Stimulated activated CD4-positive, alpha-beta T cell treated with anti-CD3 and anti-CD28 coated beads, Interleukin-15, amount 100 ng/mL, for 48 hours (primary cell): ENCODE measurements around the gene AATK.
"Not testable (repeated sequence)": the region's sequence is repeated elsewhere in the genome, so short reads cannot be mapped to it uniquely, and the experiment has no call there.

Source experiments
- DNase-seq, 2 donors: peaks; one replicate each; pipeline ENCODE4 v3.0.0-alpha.2; 2020; ENCODE audit warnings: low read depth in 2 of 2

AATK gene

DNA sequence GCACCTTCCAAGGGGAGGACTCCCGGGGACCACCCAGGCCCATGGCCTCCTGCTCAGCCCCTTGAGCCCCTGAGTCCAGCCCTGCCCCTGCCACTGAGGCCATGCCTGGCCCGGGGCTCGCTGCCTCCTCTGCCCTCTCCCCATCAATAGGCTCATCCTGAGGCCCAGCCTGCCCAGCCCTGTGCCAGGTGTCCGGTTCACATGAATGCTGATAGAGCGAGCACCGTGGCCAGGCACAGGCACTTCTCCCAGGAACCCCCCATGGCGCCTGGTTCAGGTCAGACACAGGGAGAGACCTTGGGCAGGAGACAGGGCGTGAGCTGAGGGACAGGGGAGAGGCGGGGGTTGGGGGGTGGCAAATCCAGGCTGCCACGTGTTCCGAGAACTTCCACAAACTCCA lies 3.5 kb downstream of the AATK start:
- no peak for DNase-seq

DNA sequence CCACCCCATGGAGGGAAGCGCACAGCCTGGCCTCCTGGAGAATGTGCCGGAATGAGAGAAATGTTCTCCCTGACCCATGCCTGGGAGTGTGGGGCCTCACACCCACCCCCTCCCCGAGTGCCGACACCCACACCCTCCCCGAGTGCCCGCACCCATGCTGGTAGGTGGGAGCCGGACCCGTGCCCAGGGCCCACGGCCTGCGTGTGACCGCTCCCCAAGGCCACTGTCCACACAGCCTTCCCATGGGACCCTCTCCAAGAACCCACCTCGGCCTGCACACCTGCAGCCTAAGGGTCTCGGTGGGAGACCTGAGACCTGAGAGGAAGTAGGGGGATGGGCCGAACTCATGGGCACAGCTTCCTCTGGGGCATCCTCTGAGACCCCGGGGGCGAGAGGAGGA lies 4.0 kb downstream of the AATK start:
- DNase-seq: no peak

DNA sequence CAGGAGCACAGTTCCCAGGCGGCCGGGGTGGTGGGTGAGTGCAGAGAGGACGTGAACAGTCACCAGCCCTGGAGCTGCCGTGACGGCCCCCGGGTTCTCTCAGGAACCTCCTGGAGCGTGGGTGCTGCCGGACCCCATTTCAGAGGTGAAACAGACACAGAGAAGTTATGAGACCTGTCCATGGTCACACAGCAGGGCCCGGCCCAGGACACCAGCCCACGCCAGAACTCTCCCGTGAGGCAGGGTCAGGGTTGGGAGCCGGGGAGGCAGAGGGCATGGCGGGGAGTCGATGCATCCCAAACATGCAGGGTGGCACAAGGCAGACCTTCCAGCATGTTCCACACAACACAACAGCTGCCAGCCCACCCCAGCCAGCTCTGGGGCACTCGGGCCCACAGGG lies 4.5 kb downstream of the AATK start:
- DNase-seq: no peak

DNA sequence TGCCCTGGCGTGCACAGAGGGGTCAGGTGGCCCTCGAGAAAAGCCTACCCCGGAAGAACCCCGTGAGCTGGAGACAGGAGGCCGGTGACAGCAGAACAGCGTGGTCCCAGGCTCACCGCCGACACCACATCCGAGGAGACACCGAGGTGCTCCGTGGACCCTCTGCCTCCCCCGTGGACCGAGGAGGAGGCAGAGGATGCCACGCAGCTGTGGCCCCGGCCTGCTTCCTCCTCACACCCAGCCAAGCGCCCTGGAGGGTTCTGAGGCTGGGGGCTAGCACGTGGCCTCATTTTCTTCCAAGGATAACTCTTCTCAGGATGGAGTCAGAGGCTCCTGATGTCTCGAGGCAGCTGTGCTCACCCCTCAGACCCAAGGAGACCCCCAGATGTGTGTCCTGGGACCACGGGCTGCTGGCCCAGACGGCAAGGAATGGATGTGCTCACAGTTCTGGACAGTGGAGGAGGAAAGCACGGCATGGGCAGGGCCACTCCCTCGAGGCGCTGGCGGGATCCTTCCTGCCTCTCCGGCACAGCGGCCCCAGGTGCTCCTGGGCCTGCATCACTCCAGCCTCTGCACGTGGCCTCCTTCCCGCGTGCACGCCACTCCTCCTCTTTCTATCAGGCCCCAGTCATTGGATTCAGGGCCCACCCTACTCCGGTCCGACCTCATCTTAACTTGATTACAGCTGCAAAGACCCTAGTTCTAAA lies 5.1 kb downstream of the AATK start:
- DNase-seq: no peak

DNA sequence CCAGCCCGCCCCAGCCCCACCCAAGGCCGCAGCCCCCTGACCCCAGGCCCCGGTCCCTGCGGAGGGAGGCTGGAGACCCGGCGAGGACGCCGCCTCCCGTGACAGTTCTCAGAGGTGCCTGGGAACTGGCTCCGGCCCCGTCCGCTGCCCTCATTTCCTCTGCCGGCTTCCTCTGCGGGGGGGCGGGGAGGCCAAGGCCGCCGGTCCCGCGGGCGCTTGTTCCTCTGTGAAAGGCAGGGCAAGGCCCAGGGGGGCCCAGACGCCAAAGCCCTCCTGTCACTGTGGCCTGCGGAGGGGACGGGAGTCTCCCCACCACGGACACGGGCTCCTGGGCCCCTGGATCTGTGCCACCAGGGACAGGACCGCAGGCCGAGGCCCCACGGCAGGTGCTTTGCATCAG lies 5.7 kb downstream of the AATK start:
- no peak for DNase-seq

DNA sequence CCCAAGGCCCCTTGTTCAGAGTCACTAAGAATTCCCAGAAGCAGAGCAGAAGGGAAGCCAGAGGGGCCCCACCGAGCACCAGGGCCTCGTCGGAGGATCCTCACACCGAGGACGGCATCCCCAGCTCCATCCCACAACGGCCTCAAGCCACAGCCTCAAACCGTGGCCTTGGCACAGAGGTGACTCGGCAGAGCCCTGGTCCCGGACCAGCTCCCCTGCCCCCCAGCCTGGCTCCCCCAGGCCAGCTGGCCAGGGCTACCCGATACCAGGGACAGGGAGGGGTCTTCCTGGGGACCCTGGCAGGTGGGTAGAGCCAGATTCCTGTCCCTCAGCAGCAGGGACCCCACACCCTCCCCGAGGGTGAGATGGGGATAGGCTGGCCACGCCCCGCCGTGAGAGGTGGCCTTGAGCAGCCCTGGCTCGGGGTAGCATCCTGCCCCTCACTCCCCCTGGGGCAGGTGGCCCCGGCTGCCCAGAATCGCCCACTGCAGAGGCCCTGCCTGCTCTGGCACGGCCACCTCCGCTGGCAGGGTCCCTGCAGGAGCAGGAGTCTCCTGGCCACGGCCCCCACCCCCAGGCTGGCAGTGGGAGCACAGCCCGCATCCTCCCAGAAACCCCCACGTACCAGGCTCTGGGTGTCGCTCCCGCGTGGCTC lies 6.3 kb downstream of the AATK start:
- DNase-seq: no peak

DNA sequence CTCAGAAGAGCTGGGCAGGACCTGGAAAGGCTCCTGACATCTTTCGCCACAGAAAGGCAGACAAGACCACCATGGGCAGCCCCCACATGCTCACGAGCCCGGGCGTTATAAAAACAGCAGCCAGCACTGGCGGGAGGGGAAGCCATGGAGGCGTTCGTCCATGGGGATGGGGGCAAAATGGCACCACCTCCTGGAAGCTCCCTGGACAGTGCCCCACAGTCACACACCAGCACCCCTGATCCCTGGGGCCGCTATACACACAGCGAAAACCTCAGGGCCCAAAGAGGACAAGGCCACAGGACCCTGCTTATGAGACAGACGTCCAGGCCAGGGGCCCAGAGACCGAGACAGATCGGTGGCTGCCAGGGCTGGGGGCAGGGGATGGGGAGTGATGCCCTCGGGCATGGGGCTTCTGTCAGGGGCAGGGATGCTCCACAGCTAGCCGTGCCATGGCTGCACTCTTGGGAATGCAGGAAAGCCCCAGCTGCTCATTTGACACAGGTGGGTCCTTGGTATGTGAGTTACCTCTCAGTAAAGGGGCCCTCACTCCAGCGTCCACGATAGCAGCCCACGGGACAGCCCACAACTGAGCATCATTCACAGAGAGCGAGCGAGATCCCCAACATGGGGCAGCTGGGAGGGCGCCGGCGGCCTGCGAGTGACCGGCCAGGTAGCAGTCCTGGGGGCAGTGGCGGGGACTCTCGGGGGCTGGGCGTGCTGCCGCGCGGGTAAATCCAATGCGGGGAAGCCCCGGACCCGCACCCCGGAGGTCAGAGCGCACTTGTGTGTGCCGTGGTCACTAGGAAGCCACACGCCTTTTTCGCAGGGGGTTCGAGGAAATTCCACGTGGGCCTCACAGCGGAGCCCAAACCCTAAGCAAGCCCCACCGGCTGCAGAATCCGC lies 7.1 kb downstream of the AATK start:
- no peak for DNase-seq

DNA sequence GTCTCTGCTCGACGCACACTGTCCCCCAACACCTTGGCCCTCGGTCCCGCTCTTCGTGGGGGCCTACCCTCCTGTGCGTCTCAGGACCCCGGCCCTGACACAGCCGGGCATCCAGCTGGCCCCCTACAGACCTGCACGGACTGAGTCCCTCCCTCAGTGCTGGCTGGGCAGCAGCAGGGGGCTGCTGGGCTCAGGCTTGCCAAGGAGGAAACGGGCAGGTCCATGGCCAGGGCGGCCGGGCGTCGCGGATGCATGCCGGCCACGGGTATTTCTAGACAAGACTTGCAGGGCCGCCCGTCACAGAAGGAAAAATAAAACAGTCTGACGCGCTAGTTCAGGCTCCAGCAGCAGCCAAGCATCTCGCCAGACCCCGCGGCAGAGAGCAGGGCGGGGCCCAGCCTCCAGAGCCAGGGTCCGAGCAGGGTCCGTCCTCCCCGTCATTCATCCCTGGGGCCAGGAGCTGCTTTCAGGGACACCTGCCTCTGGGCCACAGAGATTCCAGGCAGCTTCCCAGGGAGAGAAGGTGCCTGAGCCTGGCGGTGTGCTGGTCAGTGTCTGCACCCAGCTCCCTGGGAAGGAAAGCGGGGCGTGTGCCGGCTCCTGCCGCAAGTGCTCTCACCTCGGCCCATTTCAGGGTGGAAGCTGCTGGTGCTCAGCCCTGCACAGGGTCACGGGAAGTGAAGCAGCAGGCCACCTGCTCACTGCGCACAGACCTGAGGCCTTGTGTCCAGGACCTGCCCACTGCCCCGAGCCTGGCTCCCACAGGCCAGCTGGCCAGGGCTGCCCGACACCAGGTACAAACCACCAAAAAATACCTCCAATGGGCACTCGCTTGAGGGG lies 8.0 kb downstream of the AATK start:
- DNase-seq: no peak

DNA sequence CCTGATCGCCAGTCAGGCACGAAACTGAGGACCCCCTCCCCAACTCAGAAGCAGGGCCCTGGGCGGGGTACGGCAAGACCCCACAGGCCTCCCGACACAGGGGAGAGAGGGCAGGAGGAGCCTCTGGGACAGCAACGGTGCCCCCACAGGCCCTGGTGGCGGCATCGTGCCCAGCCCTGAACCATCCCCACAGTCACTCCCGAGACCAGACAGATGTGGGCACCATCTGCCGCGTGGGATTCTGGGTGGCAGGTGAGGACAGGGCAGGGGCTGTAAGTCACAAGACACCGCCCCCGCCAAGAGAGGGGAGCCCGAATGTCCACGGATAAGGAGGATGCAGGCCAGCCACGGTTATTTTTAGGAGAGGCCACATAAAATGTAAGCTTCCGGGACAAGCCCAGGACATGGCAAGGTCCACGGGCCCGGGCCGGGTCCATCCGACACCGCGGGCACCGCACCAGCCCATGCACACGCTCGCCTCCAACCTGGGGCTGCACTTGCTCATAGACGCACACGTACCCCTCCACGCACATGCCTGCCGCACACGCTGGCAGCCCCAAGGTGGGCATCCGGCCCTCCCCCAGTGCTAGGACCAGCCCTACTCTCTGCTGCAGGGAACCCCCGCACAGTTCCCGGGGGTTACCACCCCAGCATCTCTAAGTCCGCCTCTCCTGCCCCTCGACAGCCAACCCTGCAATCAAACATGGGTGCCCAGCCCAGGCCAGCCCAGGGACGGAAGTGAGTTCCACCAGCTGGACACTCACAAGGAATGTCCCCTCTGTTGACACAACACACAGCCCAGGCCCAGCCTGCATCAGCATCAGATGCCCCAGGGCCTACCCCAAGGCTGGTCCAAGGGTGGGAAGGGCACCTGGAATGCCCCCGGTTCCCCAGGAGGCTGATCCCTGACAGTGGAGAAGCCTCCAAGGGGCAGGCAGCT lies 8.9 kb downstream of the AATK start:
- no peak for DNase-seq

DNA sequence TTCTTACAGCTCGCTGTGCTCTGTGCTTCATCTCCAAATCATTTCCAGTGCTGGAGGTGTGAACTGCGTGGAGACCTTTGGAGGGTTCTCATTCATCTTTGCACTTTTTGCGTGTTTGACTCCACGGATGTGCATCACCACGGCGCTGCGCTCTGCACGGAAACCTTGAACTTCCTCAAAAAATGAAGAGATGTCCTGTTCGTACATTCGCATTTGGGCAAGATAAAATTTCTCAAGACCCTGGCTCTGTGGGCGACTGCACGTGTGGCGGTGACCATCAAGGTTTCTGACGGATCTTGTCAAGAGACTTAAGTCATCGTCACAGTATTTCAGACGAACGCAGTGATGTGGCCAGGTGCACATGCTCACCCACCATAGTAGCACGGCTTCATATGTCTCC lies 11.1 kb downstream of the AATK start:
- no peak for DNase-seq

DNA sequence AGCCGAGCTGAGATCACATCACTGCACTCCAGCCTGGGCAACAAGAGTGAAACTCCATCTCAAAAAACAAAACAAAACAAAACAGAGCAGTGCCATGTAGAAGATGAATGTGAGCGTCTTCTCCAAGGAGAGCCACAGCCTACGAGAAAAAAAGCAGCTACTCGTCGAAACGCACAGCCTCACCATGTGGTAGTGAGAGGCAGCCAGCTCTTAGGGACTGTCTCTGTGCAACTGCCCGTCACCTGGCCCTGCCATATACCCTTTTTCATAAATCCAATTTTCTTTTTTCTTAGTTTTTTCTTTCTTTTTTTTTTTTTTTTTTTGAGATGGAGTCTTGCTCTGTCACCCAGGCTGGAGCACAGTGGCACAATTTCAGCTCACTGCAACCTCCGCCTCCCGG lies 12.0 kb downstream of the AATK start:
- DNase-seq: not testable (repeated sequence)

DNA sequence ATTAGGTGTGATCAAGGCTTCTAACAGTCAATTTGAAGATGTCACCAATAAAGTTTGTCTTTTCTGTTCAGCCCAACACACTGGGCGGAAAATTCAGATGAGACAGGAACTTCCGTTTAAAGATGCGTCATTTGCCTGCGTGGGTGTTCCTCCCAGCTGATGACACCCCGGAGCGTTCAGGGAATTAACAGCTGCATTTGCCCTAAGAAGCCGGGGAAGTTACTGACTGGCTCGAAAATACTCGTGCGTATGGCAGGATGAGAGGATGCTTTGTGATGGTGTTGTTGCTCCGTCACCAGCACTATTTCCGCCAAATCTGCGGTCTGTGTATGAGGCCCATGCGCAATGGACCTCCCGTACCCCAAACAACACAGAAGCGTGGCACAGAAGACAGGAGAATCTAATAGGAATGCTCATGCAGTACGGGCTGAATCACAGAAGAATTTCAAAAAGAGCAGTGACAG lies 12.6 kb downstream of the AATK start:
- no peak for DNase-seq

DNA sequence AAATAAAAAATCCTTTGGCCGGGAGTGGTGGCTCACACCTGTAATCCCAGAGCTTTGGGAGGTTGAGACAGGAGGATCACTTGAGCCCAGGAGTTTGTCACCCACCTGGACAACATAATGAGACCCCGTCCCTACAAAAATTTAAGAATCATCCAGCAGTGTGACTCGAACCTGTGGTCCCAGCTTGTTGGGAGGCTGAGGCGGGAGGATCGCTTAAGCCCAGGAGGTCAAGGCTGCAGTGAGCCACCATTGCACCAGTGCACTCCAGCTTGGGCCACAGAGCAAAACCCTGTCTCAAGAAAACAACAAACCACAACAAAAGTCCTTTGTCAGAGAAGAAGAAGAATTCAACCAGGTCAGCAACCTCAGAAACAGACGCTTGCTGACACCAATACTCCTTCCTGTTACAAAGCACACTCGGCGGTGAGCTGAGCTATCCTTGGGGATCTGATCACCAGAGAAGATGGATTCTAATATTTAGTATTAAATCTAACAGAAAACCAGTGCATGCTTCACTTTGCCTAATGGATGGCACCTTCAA lies 13.7 kb downstream of the AATK start:
- DNase-seq: no peak

DNA sequence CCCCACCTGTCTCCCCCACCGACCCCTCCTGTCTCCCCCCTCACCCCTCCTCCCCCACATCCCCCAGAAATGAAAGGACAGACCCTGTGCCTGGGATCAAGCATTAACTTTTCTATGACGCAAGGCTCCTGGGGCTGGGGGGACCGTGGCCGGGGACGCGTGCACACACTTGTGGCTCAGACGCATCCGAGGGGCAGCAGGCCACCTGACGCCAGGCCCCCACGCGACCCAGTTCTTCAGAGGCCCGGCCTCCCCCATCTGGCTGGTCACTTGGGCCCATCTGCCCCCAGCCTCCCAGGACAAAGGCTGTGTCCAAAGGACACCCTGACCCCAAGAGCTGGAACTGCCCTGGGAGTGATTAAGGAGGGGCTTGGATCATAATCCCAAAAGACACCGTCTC lies 14.7 kb downstream of the AATK start:
- no peak for DNase-seq

DNA sequence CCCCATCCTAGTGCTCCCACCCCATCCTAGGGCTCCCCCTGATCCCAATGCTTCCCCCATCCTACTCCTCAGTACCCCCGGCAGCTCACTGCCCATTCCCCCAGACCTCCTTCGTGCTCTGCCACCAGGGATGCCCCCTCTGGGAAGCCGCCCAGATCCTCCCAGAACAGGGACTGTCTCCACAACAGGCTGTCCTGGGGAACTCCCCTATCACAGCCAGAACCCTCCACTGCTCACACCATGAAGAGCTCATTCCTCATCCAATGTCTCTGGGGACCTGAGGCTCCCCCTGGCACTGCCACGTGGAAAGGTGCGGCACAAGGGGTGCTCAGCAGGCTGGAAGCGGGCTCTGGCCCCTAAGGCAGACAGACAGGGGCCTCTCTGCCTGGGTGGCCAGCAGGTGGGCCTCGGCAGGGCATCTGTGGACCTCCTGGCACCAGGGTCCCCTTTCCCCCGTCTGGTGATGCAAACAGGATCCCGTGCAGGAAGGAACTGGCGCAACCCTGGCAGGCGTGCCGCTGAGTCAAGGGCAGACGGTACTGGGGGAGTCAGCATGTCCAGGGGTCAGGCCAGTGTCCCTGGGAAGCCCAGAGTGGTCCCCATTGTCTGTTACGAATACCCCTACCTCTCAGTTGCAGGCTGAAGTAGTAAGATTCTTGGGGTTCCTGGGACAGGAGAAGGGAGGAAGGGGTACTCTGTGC lies 15.5 kb downstream of the AATK start:
- DNase-seq: no peak

DNA sequence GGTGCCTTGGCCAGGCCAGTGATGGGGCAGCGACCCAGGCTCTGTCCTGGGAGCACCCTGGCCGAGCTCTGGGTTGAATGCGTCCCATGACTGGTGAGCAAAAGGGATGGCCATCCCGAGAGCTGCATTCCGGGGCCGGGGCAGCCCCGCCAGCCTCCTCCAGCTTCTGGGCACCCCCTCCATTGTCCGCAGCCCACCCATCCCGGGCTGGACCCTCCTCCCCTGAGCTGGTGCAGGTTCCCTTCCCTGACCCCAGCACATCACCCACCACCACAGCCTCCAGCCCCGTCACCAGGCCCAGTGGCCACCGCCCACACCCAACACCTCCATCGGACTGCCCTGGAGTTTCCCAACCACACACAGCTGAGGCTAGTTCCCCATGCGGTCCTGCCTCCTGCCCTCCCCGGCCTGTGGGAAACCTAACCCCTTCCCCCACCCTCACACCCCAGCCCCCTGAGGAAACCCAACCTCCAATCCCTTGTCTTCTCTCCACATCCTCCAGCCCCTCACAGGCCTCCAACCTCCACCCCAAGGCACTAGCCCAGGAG lies 17.0 kb downstream of the AATK start:
- DNase-seq: no peak

DNA sequence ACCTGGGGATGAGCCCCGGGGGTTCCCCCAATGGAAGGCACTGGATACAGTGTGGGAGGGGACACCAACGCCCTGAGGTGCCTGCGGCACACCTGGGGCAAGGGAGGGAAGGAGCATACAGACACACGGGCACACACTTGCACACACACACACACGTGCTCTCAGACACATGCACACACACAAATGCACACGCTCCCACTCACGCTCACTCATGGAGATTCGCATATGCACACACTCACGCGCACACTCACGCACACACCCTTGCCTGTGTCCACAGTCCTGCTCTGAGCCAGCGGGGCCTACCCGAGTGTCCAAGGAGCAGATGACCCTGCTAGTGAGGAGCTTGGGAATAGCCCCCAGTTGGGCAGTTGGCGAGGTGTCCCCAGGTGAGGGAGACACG lies 17.4 kb downstream of the AATK start:
- no peak for DNase-seq

DNA sequence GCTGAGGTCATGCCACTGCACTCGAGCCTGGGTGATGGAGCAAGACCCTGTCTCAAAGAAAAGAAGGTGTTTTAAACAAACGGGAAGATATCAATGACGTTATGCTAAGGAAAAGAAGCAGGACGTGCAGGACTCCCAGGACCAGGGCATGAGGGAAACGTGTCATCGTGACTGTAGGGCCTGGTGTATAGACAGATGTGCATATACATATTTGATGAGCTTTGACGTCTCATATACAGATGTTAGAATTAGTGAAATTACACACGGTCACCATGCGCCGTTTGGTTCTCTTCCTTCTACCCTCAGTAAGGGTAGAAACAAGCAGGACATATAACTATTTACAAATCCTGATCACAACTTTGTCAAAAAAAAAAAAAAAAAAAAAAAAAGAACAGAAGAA lies 18.3 kb downstream of the AATK start:
- DNase-seq: no peak

DNA sequence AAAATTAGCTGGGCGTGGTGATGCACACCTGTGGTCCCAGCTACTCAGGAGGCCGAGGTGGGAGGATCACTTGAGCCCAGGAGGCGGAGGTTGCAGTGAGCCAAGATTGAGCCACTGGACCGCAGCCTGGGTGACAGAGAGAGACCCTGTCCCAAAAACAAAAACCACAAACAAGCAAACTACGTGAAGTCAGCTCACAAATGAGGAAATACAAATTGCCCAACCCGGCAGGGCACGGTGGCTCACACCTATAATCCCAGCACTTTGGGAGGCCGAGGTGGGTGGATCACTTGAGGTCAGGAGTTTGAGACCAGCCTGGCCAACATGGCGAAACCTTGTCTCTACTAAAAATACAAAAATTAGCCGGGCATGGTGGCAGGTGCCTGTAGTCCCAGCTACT lies 19.8 kb downstream of the AATK start:
- DNase-seq: not testable (repeated sequence)

DNA sequence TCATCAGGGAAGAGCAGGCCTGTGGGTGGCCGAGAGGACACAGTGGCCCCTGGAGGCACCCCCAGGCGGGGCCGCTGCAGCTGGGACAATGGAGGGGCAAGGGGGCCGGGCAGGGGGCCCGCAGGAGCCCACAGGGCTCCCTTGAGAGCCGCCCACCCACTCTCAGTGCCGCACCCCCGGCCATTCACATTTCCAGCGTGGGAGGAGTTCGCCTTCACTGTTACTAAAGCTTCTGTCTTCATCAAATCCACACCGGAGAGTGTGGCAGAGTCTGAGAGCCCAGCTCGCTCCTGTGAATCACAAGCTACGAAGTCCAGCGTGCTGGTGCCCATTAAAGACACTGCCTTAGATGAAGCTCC lies 21.6 kb downstream of the AATK start:
- no peak for DNase-seq
